Adrenal gland (tissue), 12 donors: ENCODE results near the gene ZSCAN22. TPM values are rescaled to one million over a fixed set of nuclear protein-coding genes. Genes with fewer than 3 reads are reported as not detected.

Experiments
- DNase-seq, 7 donors: peaks; one replicate each; pipeline ENCODE4 v3.0.0-alpha.2; 2019 to 2020
- H3K27ac ChIP-seq, 5 donors: fragments of 200-600 bp; sonication (generic) in 4 of 5; 1 replicate in 3 of 5; 2 replicates in 2 of 5; pipeline versions ENCODE4 v1.5.1 to v1.8.0; 2016 to 2020; ENCODE audit warnings: mild to moderate bottlenecking in 1 of 5
- H3K27me3 ChIP-seq: fragments of 200-600 bp; 2 replicates; pipeline ENCODE4 v1.8.0; 2021
- H3K36me3 ChIP-seq, 2 donors: fragments of 200-600 bp; replicated peaks in 1 of 2; 1 replicate in 1 of 2; 2 replicates in 1 of 2; pipeline versions ENCODE4 v1.5.1 to v1.8.0; 2018 to 2022
- H3K4me1 ChIP-seq, 2 donors: fragments of 200-600 bp; replicated peaks in 1 of 2; 1 replicate in 1 of 2; 2 replicates in 1 of 2; pipeline versions ENCODE4 v1.5.1 to v1.8.0; 2018 to 2021
- H3K4me3 ChIP-seq, 4 donors: fragments of 200-600 bp; sonication (generic) in 3 of 4; one replicate each; pipeline ENCODE4 v1.5.1; 2016 to 2018
- H3K9me3 ChIP-seq, 3 donors: fragments of 200-600 bp; sonication (generic) in 1 of 3; replicated peaks in 1 of 3; 1 replicate in 2 of 3; 2 replicates in 1 of 3; pipeline versions ENCODE4 v1.5.1 to v1.8.0; 2016 to 2021
- CTCF ChIP-seq, 6 experiments: fragments of 450-650 bp in 4 of 6; fragments of 200-600 bp in 2 of 6; sonication (generic) in 1 of 6; IDR thresholded peaks; 1 replicate in 5 of 6; 2 replicates in 1 of 6; pipeline versions ENCODE4 v1.5.1 to v1.8.0; 2016 to 2021; ENCODE audit warnings: antibody characterized with exemption in 6 of 6, mild to moderate bottlenecking in 2 of 6, moderate library complexity in 1 of 6
- POLR2A ChIP-seq, 2 donors: fragments of 450-650 bp; IDR thresholded peaks; one replicate each; pipeline ENCODE4 v1.6.1; 2017; ENCODE audit warnings: antibody characterized with exemption in 2 of 2, mild to moderate bottlenecking in 2 of 2, moderate library complexity in 1 of 2
- WGBS, 4 donors: extraction: QIAGEN DNeasy Blood & Tissue Kit in 2 of 4; methylation state at CpG; one replicate each; pipeline versions ENCODE4 v1.1.5 to v1.1.7; 2013 to 2017; 5-methylcytosine and 5-hydroxymethylcytosine counted together
- intact Hi-C, 2 donors: fragments of 100-400 bp; cut with DNase I; formaldehyde crosslinking; loops; one replicate each; pipeline versions ENCODE4 v1.14.1 to v1.15.0; 2022 to 2023
- polyA plus RNA-seq, 3 donors: library from polyadenylated mRNA; stranded (reverse); fragments of 200-250 nt in 2 of 3; fragments of 350-450 nt in 1 of 3; fragmentation: Illumina TruSeq in 1 of 3; extraction: RNeasy Lipid Tissue Mini Kit (QIAGEN cat#74804) in 1 of 3; gene quantifications; one replicate each; pipeline ENCODE4 v1.2.3, GENCODE V29; 2013 to 2014
- total RNA-seq, 9 donors: library from RNA; depleted of rRNA in 4 of 9; stranded (reverse); fragments of >200 nt in 4 of 9; fragments of 120-200 nt in 1 of 9; fragmentation: NEBNext Ultra II Directional in 1 of 9; extraction: Animal tissue kit (Norgen Biotek cat#: 25700) in 1 of 9; gene quantifications; one replicate each; pipeline versions ENCODE4 v1.1.0 to v1.2.4, GENCODE V29; 2013 to 2023
- donor health status: healthy with polysubstance abuse.
- donor health status: Bipolar disorder and iron deficiency.
- donor health status: DM: yes; HTN: yes; CAD: no.
- donor health status: DM: no; HTN: no; CAD: no.
- donor health status: DM: no; HTN: no; CAD: no.
- donor health status: DM: yes; HTN: yes; CAD: no.

The ZSCAN22 gene
- total and polyA plus RNA-seq, 12 donors, result 0.98 to 4.8 (median 3.0) TPM

- Histone ChIP-seq H3K36me3 (no peaks in the 10 kb centered on the region), H3K27me3 (peaks cover 21% of the 10 kb centered on the region), H3K4me3 (no peak overlapping the region), H3K27ac (no peak overlapping the region), H3K4me1 (peaks cover 4 to 16% of the 10 kb centered on the region in 2 donors), H3K9me3 (no peaks in the 10 kb centered on the region)
- TF ChIP-seq CTCF (IDR thresholded peaks at IDR 0.05) (no peak), POLR2A (IDR thresholded peaks at IDR 0.05) (no peak)
- DNase-seq, result no peak
- intact Hi-C loops, result no loop called here
- 59 to 79% (median 69%) methylated on average over 4 to 19 of the region's 19 CpGs for WGBS, 4 donors
These were observed 30.8 kb downstream of the ZSCAN22 start for GRCh38 chr19:58357481-58358145.

- Histone ChIP-seq H3K4me1 (peaks cover 4 to 10% of the 10 kb centered on the region in 2 donors), H3K4me3 (peak overlapping the region; percentile 39 to 68 (median 45)), H3K36me3 (no peaks in the 10 kb centered on the region), H3K27me3 (peaks cover 5% of the 10 kb centered on the region), H3K27ac (peak overlapping the region; percentile 64 to 92 (median 78)), H3K9me3 (no peaks in the 10 kb centered on the region)
- 2 to 6% (median 4%) methylated on average over 19 to 28 of the region's 28 CpGs for WGBS, 4 donors
- no peak for TF ChIP-seq POLR2A (IDR thresholded peaks at IDR 0.05)
- peak in 1 of 6 experiments; percentile 1 for TF ChIP-seq CTCF (IDR thresholded peaks at IDR 0.05)
- DNase-seq, result peak; percentile 43 to 80 (median 57)
- intact Hi-C loops, result no loop called here
These were observed 35.1 kb downstream of the ZSCAN22 start for GRCh38 chr19:58361900-58362271.

- no peaks in the 10 kb centered on the region for H3K27me3 ChIP-seq
- peak within 1 kb of the TSS; percentile 39 to 68 (median 45) for H3K4me3 ChIP-seq
- peak in 1 of 2 donors; percentile 66 for TF ChIP-seq POLR2A (IDR thresholded peaks at IDR 0.05)
- peak in 3 of 6 experiments; percentile 10 to 19 (median 19) for TF ChIP-seq CTCF (IDR thresholded peaks at IDR 0.05)
- no peaks in the 10 kb centered on the region for H3K9me3 ChIP-seq
- H3K4me1 ChIP-seq, result peaks cover 4 to 7% of the 10 kb centered on the region in 2 donors
- H3K36me3 ChIP-seq, result no peaks in the 10 kb centered on the region
- peak; percentile 96 to 98 (median 97) for DNase-seq
- H3K27ac ChIP-seq, result peak within 1 kb of the TSS; percentile 64 to 92 (median 78)
- 0 to 1% (median 0%) methylated on average over 16 to 74 of the region's 74 CpGs for WGBS, 4 donors
- intact Hi-C loops, result no loop called here
These were observed 35.6 kb downstream of the ZSCAN22 start, which contains the start of gene ZNF497 for GRCh38 chr19:58362272-58362994. Gene ZNF497 (minus strand): TSS chr19:58362751. CDS start chr19:58357635, 5,116 bp downstream.

- H3K27me3 ChIP-seq, result no peaks in the 10 kb centered on the region
- H3K9me3 ChIP-seq, result no peaks in the 10 kb centered on the region
- WGBS, 4 donors, result 67 to 84% (median 76%) methylated on average over 5 of the region's 5 CpGs
- TF ChIP-seq CTCF (IDR thresholded peaks at IDR 0.05), result no peak
- TF ChIP-seq POLR2A (IDR thresholded peaks at IDR 0.05), result no peak
- no peak for DNase-seq
- H3K4me1 ChIP-seq, result peaks cover 4 to 7% of the 10 kb centered on the region in 2 donors
- H3K36me3 ChIP-seq, result no peaks in the 10 kb centered on the region
- no peak overlapping the region for H3K27ac ChIP-seq
- H3K4me3 ChIP-seq, result no peak overlapping the region
- intact Hi-C loops, result no loop called here
These were observed 37.4 kb downstream of the ZSCAN22 start for GRCh38 chr19:58364146-58364545.
